WTC11 (cell line): ENCODE results near the gene VAMP3. TPM values are rescaled to one million over a fixed set of nuclear protein-coding genes. Genes with fewer than 3 reads are reported as not detected.

ENCODE experiments used
- ATAC-seq: fragments of 200-7000 bp; cut with Tn5 transposase; 2 replicates; pipeline ENCODE4 v1.10.0; 2021; ENCODE audit warnings: mild to moderate bottlenecking, moderate library complexity
- CTCF ChIA-PET: fragments of 300-600 bp; sonication (Branson Sonifier 250); formaldehyde crosslinking; loops from one replicate; lab custom pipeline; 2021; ENCODE audit warnings: antibody characterized with exemption; lab: Charles Lee
- POLR2A ChIA-PET: fragments of 350-600 bp; sonication (Branson Sonifier 250); formaldehyde crosslinking; loops from one replicate; lab custom pipeline; 2021; ENCODE audit warnings: antibody characterized with exemption; lab: Charles Lee
- DNase-seq: peaks from one replicate; pipeline ENCODE4 v3.0.0; 2021; ENCODE audit warnings: low spot score
- H3K27ac Mint-ChIP-seq: 2 replicates; pipeline ENCODE4 v1.8.0; 2021; ENCODE audit warnings: mixed read lengths
- H3K27me3 Mint-ChIP-seq: 2 replicates; pipeline ENCODE4 v1.8.0; 2021; ENCODE audit warnings: low read depth, mild to moderate bottlenecking, moderate library complexity, mixed read lengths
- H3K36me3 Mint-ChIP-seq: 2 replicates; pipeline ENCODE4 v1.8.0; 2021; ENCODE audit warnings: mixed read lengths
- H3K4me1 Mint-ChIP-seq: 2 replicates; pipeline ENCODE4 v1.8.0; 2022; ENCODE audit warnings: mixed read lengths
- H3K4me3 Mint-ChIP-seq: 2 replicates; pipeline ENCODE4 v1.8.0; 2021; ENCODE audit warnings: mild to moderate bottlenecking, moderate library complexity, mixed read lengths
- H3K9me3 Mint-ChIP-seq: 2 replicates; pipeline ENCODE4 v1.8.0; 2021; ENCODE audit warnings: mixed read lengths
- FOXJ3 ChIP-seq: sonication (generic); formaldehyde crosslinking; IDR thresholded peaks from 2 replicates; pipeline ENCODE4 v1.9.0; 2021; ENCODE audit warnings: missing genetic modification reagents, mild to moderate bottlenecking, borderline replicate concordance
- FOXK1 ChIP-seq: sonication (generic); formaldehyde crosslinking; IDR thresholded peaks from 2 replicates; pipeline ENCODE4 v1.8.0; 2022; ENCODE audit warnings: mild to moderate bottlenecking, moderate library complexity, missing genetic modification reagents
- GABPB1 ChIP-seq: sonication (generic); formaldehyde crosslinking; IDR thresholded peaks from 2 replicates; pipeline ENCODE4 v1.8.1; 2023; ENCODE audit warnings: mild to moderate bottlenecking, missing genetic modification reagents
- OVOL2 ChIP-seq: fragments of 250-450 bp; sonication (Bioruptor Pico); IDR thresholded peaks from 2 replicates; pipeline ENCODE4 v1.9.0; 2021; ENCODE audit warnings: mild to moderate bottlenecking, borderline replicate concordance
- PRRX2 ChIP-seq: fragments of 250-450 bp; sonication (Bioruptor Pico); IDR thresholded peaks from 2 replicates; pipeline ENCODE4 v1.8.0; 2021; ENCODE audit warnings: mild to moderate bottlenecking
- TCF7 ChIP-seq: sonication (generic); formaldehyde crosslinking; IDR thresholded peaks from 2 replicates; pipeline ENCODE4 v1.8.0; 2022; ENCODE audit warnings: mild to moderate bottlenecking, low read depth, missing genetic modification reagents, moderate library complexity
- ZNF416 ChIP-seq: fragments of 250-450 bp; sonication (Bioruptor Pico); IDR thresholded peaks from 2 replicates; pipeline ENCODE4 v1.9.0; 2021; ENCODE audit warnings: mild to moderate bottlenecking, inconsistent platforms
- total RNA-seq: library from RNA; stranded (reverse); gene quantifications from 3 replicates; pipeline ENCODE4 v1.2.3, GENCODE V29; 2021
- TF ChIP-seq, protein P1 (sequence below): sonication (generic); formaldehyde crosslinking; IDR thresholded peaks from 2 replicates; pipeline ENCODE4 v1.8.1; 2023; ENCODE audit warnings: mild to moderate bottlenecking, missing genetic modification reagents, moderate library complexity
- TF ChIP-seq, protein P2 (sequence below): fragments of 250-450 bp; sonication (Bioruptor Pico); IDR thresholded peaks from 2 replicates; pipeline ENCODE4 v1.9.0; 2021; ENCODE audit warnings: mild to moderate bottlenecking, borderline replicate concordance
- TF ChIP-seq, protein P3 (sequence below): sonication (generic); formaldehyde crosslinking; IDR thresholded peaks from 2 replicates; pipeline ENCODE4 v1.8.0; 2022; ENCODE audit warnings: mild to moderate bottlenecking, missing genetic modification reagents
- TF ChIP-seq, protein P4 (sequence below): sonication (generic); formaldehyde crosslinking; IDR thresholded peaks from 2 replicates; pipeline ENCODE4 v1.8.1; 2022; ENCODE audit warnings: mild to moderate bottlenecking, moderate library complexity, missing genetic modification reagents
- TF ChIP-seq, protein P5 (sequence below): sonication (generic); formaldehyde crosslinking; IDR thresholded peaks from 2 replicates; pipeline ENCODE4 v1.8.0; 2022; ENCODE audit warnings: missing genetic modification reagents
- TF ChIP-seq, protein P6 (sequence below): sonication (generic); formaldehyde crosslinking; IDR thresholded peaks from 2 replicates; pipeline ENCODE4 v1.8.0; 2022; ENCODE audit warnings: mild to moderate bottlenecking, missing genetic modification reagents

VAMP3 gene
- total RNA-seq, 1 experiment from 2014 or later = 40.2 TPM

DNA sequence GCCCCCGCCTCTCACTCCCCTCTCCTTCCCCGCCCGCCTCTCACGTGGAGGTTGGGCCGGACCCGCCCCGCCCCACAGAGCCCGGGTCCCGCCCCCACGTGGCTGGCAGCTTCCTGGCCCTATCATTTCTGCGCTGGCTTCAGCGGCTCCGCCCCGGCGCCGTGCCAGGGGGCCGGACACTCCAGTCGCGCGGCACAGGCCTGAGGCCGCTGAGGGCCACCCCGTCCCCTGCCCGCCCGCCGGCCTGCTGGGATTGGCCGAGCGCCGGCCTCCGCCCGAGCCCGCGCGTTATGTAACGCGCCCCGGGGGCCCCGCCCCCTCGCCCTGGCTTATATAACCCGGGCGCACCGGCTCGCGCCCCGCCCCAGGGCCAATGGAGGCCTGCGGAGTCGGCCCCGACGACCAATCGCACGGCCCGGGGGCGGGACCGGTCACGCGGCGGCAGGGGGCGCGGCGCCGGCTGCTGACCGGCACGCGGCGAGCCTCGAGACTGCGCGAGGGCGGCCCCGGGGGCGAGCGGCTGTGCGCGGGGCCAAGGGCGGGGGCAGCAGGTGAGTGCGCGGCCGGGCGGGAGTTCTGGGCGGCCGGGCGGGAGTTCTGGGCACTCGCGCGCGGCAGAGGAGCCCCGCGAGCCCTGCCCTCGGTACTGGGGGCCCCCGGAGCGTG is 12.9 kb downstream of the VAMP3 start, which contains the start of gene PER3 (continued):
- TF ChIP-seq, protein P1, sequence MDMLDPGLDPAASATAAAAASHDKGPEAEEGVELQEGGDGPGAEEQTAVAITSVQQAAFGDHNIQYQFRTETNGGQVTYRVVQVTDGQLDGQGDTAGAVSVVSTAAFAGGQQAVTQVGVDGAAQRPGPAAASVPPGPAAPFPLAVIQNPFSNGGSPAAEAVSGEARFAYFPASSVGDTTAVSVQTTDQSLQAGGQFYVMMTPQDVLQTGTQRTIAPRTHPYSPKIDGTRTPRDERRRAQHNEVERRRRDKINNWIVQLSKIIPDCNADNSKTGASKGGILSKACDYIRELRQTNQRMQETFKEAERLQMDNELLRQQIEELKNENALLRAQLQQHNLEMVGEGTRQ (CRISPR knock-in tag) = peak; percentile 64

DNA sequence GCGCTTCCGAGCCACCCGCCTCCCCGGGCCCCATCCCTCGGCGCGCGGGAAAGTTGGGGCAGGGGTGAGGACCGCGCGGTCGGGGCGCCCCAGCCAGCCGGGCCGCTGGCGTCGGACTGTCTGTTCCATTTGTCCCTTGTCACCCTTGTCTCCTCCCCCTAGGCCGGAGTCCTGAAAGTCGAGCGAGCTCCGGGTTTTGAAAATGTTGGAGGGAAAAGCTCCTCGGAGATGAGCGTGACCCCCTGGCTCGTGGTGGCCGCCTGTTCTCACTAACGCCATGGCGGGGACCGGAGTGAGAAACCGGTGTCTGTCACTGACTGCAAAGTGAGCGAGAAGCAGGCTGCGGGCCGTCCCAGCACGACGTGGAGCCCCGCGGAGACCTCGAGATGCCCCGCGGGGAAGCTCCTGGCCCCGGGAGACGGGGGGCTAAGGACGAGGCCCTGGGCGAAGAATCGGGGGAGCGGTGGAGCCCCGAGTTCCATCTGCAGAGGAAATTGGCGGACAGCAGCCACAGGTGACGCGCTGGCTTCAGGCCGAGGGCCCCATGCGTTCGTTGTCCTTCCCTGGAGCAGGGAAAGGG is 13.5 kb downstream of the VAMP3 start:
- peak; percentile 21 for DNase-seq
- Mint-ChIP-seq H3K27ac (no peak overlapping the region), H3K27me3 (peaks cover 14% of the 10 kb centered on the region), H3K9me3 (peaks cover 14% of the 10 kb centered on the region), H3K36me3 (peaks cover 48% of the 10 kb centered on the region), H3K4me3 (peak overlapping the region; percentile 45), H3K4me1 (peaks cover 10% of the 10 kb centered on the region)
- ATAC-seq = no peak
- POLR2A ChIA-PET = no interaction called here
- TF ChIP-seq, protein P2, sequence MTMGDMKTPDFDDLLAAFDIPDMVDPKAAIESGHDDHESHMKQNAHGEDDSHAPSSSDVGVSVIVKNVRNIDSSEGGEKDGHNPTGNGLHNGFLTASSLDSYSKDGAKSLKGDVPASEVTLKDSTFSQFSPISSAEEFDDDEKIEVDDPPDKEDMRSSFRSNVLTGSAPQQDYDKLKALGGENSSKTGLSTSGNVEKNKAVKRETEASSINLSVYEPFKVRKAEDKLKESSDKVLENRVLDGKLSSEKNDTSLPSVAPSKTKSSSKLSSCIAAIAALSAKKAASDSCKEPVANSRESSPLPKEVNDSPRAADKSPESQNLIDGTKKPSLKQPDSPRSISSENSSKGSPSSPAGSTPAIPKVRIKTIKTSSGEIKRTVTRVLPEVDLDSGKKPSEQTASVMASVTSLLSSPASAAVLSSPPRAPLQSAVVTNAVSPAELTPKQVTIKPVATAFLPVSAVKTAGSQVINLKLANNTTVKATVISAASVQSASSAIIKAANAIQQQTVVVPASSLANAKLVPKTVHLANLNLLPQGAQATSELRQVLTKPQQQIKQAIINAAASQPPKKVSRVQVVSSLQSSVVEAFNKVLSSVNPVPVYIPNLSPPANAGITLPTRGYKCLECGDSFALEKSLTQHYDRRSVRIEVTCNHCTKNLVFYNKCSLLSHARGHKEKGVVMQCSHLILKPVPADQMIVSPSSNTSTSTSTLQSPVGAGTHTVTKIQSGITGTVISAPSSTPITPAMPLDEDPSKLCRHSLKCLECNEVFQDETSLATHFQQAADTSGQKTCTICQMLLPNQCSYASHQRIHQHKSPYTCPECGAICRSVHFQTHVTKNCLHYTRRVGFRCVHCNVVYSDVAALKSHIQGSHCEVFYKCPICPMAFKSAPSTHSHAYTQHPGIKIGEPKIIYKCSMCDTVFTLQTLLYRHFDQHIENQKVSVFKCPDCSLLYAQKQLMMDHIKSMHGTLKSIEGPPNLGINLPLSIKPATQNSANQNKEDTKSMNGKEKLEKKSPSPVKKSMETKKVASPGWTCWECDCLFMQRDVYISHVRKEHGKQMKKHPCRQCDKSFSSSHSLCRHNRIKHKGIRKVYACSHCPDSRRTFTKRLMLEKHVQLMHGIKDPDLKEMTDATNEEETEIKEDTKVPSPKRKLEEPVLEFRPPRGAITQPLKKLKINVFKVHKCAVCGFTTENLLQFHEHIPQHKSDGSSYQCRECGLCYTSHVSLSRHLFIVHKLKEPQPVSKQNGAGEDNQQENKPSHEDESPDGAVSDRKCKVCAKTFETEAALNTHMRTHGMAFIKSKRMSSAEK (CRISPR knock-in tag) = no peak
- TF ChIP-seq OVOL2 (CRISPR knock-in tag) = no peak
- TF ChIP-seq, protein P3, sequence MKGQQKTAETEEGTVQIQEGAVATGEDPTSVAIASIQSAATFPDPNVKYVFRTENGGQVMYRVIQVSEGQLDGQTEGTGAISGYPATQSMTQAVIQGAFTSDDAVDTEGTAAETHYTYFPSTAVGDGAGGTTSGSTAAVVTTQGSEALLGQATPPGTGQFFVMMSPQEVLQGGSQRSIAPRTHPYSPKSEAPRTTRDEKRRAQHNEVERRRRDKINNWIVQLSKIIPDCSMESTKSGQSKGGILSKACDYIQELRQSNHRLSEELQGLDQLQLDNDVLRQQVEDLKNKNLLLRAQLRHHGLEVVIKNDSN (CRISPR knock-in tag) = no peak
- TF ChIP-seq GABPB1 (CRISPR knock-in tag) = no peak
- TF ChIP-seq PRRX2 (CRISPR knock-in tag) = no peak
- no peak; the same call in 1 of the 2 replicates for TF ChIP-seq FOXK1 (CRISPR knock-in tag)
- TF ChIP-seq TCF7 (CRISPR knock-in tag) = peak; percentile 7; the same call in 1 of the 2 replicates
- TF ChIP-seq, protein P4, sequence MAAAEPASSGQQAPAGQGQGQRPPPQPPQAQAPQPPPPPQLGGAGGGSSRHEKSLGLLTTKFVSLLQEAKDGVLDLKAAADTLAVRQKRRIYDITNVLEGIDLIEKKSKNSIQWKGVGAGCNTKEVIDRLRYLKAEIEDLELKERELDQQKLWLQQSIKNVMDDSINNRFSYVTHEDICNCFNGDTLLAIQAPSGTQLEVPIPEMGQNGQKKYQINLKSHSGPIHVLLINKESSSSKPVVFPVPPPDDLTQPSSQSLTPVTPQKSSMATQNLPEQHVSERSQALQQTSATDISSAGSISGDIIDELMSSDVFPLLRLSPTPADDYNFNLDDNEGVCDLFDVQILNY (CRISPR knock-in tag) = no peak
- TF ChIP-seq, protein P5, sequence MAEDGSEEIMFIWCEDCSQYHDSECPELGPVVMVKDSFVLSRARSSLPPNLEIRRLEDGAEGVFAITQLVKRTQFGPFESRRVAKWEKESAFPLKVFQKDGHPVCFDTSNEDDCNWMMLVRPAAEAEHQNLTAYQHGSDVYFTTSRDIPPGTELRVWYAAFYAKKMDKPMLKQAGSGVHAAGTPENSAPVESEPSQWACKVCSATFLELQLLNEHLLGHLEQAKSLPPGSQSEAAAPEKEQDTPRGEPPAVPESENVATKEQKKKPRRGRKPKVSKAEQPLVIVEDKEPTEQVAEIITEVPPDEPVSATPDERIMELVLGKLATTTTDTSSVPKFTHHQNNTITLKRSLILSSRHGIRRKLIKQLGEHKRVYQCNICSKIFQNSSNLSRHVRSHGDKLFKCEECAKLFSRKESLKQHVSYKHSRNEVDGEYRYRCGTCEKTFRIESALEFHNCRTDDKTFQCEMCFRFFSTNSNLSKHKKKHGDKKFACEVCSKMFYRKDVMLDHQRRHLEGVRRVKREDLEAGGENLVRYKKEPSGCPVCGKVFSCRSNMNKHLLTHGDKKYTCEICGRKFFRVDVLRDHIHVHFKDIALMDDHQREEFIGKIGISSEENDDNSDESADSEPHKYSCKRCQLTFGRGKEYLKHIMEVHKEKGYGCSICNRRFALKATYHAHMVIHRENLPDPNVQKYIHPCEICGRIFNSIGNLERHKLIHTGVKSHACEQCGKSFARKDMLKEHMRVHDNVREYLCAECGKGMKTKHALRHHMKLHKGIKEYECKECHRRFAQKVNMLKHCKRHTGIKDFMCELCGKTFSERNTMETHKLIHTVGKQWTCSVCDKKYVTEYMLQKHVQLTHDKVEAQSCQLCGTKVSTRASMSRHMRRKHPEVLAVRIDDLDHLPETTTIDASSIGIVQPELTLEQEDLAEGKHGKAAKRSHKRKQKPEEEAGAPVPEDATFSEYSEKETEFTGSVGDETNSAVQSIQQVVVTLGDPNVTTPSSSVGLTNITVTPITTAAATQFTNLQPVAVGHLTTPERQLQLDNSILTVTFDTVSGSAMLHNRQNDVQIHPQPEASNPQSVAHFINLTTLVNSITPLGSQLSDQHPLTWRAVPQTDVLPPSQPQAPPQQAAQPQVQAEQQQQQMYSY (CRISPR knock-in tag) = peak; percentile 61; the same call in 1 of the 2 replicates
- TF ChIP-seq, protein P6, sequence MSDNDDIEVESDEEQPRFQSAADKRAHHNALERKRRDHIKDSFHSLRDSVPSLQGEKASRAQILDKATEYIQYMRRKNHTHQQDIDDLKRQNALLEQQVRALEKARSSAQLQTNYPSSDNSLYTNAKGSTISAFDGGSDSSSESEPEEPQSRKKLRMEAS (CRISPR knock-in tag) = 0 out of 2 replicates have a peak, but pooled peaks have one; percentile 25
- TF ChIP-seq ZNF416 = 0 out of 2 replicates have a peak, but pooled peaks have one; percentile 54
- TF ChIP-seq FOXJ3 (CRISPR knock-in tag) = no peak
- CTCF ChIA-PET = interaction anchor here (1.3 kb wide), 1 partner anchor 23 kb away, joined by 6 read pairs; no protein-coding TSS in a partner anchor
